ENCODE measurements around the gene IFNAR1.

IFNAR1 gene

DNA sequence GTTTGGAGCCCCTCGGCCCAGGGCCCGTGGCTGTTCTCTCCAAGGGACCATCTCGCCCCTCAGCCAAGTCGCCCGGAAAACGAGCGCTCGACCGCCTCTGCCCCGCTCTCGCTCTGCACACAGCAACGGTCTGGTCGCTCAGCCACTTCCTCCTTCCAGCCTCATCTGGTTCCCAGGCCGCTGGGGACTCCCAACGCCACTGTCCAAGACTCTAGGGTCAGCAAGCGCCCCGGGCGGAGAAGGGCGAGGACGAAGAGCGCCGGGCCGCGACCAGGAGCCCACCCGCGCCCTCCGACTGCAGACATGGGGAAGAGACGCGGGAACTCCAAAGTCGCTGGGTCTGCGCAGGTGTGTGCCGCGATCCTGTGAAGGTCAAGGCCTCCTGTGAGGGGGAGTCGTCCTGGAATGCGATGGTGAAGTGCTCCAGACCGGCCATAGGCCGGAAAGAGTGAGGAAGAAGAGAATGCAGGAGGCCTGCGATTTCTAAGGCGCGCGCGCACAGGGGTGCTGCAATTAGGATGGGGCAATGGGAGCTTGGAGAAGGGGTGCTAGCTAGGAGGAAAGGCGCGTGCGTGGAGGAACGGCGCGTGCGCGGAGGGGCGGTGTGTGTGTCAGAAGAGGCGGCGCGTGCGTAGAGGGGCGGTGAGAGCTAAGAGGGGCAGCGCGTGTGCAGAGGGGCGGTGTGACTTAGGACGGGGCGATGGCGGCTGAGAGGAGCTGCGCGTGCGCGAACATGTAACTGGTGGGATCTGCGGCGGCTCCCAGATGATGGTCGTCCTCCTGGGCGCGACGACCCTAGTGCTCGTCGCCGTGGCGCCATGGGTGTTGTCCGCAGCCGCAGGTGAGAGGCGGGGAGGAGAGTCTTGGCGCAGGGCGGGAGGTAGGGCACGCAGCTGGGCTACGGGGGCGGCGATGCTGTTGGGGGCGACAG, at the start of gene IFNAR1:
Gene IFNAR1 (plus strand): TSS at position 680 of the 931 bp plus-strand sequence. CDS start 86 bp downstream, at position 766.
- peak; percentile 99 for DNase-seq (ENCODE audit: low read depth)

DNA sequence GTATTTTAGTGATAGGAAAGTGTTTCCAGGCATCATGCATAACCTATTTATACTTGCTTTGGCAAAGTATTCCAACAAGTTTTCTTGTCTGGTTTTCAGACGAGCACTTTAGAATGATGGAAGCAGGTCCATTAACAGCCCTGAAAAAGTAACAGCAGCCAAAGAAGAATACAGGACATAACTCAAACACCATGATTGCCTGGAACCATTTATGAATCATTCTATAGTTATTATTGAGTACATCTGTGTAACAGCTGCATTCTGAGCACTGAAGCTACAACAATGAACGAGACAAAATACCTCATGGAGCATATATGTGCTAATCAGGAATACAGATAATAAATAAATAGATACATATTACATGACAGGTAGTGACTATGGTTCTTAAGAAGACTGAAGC, 46.0 kb upstream of the IFNAR1 start:
- no peak for DNase-seq (ENCODE audit: low read depth)

DNA sequence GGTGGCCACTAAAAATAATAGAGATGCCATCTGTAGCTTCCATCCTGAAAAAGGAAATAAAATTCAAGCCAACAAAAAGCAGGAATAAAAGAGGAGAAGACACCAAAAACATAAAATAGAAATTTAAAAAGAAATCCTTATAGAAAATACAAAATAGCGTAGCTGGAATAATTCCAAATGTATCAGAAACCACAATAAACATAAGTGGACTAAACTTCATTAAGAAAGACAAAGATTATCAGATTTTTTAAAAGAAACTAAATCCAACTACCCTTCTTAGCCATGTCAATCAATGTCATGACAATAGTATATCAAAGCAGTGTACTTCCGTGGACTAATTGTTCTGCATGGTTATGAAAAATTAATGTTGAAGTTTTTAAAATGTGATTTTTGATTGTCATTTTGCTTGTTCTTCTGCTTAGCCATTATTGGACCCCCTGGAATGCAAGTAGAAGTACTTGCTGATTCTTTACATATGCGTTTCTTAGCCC, 45.4 kb upstream of the IFNAR1 start:
- no peak for DNase-seq (ENCODE audit: low read depth)

DNA sequence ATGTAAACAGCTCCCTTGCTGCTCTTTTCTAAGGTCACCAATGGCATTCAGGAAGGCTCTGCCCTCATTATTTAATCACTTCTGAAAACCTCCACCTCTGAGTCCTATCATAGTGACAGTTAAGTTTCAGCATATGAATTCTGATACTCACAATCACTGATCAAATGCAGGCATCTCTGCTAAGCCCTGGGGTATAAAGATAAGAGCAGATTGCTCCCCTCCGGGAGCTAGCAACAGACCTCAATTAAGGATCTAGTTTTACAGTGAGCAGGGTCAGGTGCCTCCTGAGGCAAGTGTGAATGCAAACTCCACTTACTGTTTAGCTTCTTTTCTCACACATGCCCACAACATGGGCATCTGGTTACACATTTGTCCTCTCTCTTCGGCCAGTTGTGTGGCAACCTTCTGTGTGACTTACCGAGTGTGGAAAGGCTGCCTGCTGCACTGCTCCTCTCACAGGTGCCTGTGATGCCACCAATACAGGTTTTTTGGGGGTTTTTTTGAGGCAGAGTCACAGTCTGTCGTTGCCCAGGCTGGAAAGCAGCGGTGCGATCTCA, 43.6 kb upstream of the IFNAR1 start:
- no peak for DNase-seq (ENCODE audit: low read depth)

DNA sequence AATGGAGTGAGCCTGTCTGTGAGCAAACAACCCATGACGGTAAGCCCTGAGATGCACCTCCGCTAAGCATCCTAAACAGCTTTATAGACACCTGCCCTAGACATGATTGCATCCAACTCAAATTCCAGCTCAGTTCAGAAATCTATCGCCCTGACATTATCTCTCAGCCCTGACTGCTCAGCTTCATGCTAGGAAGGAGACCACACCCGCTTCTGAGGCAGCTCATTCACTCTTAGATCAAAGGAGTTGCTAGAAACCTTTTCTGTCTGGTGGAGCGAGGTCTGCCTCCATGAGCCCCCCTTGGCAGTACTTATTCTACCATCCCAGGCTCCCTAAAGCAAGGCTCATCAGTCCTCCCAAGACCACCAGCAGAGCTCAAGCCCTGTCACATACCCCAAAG, 41.6 kb upstream of the IFNAR1 start:
- no peak for DNase-seq (ENCODE audit: low read depth)

DNA sequence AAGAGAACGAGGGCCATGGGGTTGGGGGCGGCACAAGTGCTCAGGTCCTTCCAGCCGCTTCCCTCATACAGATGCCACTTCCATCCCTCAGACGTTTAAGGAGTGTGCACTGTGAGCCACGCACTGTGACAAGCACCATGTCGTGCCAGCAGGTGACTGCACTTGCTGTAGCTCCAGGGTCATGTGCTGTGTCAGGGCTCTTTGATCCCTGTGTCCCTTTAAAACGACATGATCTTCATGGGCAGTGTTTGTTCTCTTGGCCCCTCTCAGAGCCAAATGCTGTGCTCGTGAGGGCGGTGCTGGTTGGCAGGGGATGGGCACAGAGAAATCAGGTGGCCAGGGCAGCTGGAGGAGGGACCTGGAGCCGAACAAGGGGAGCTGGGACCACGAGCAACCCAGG, 38.7 kb upstream of the IFNAR1 start:
- no peak for DNase-seq (ENCODE audit: low read depth)

DNA sequence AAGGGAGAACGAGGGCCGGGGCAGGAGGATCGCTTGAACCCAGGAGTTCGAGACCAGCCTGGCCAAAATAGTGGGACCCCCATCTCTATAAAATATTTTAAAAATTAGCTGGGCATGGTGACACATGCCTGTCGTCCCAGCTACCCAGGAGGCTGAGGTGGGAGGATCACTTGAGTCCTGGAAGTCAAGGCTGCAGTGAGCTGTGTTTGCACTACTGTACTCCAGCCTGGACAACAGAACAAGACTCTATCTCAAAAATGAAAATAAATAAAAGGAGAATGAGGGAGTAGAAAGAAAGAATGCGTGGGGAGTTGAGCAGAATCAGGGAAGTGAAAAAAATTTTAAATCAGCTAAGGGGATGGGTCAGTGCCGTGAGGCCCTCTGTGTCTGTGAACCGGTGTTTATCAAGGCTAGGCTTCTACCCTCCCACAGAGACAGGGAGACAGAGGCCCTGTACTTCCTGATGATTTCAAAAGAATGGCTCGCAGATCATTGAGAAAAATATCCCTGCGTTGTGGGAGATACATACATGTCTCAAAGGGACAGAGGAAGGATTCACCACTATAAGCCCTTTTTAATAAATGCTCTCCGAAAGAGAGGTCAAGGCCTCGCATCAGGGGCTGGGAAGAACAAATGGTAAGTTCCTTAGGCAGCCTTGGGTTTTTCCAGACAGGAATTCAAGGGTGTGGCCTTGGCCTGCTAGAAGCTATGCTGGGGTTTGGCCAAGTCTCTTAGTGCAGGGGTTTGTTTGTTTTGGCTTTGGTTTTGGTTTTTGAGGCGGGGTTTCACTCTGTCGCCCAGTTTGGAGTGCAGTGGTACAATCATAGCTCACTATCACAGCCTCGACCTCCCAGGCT, 37.9 kb upstream of the IFNAR1 start:
- peak; percentile 76 for DNase-seq (ENCODE audit: low read depth)

DNA sequence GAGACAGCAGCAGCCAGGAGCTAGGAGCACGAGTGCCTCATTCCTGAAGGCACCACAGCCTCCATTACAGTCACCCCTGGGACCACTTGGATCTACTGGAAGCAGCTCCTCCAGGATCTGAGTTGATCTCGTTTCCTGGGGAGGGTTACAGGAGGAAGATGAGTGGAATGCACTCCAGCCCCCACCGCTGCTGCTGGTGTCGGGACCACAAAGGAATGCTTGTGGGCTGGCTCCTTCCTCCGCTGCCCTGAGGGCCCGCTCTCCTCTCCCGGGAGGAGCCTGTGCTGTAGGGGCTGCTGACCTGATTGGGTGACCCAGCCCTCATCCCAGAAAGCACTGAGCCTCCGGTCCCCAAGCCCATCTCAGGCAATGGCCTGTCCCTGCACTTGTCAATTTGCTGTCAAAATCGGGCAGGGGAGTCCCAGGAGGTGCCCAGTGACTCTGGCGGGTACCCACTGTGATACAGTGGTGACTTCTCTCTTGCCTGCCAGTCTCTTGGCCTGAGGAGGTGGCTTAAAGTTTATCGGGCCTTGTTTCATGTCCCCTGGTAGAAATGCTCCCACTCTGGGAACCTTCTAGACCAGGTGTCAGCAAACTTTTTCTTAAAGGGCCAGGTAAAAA, 35.5 kb upstream of the IFNAR1 start:
- peak; percentile 78 for DNase-seq (ENCODE audit: low read depth)

DNA sequence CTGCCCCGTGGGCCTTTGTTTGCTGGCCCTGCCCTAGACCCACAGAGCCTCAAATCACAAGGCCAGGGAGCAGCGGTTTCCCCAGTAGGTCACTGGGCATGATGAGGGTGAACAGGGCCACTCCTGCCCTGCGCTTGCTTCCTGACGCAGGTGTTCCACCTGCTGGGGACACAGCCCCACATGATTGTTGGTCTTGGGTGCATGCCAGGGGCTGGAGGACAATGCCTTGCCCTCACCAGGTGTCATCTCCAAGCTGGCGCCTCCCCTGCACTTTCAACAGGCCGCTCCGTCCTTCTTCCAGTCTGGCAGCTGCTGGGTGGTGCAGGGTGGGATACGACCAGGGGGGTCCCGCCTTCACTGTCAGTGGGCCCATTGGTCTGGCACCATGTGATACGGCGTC, 34.3 kb upstream of the IFNAR1 start:
- DNase-seq (ENCODE audit: low read depth) = no peak

DNA sequence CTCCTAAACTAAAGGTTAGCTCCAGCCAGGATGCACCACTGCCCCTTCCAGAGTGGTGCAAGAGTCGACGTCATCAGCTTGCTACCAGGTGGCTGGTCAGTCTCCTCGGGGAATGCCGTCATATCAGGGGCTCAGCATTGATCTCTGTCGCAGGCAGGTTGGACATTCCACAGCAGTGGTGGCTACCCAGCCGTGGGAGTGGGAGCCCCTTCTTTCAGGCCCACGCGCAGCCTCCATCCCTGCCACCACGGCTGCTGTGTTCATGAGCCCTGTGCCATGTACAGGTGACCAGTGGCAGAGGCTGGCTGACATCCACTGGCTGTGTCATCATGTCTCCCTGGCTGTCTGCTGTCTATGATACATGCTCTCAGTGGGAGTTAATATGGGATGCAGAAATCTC, 33.1 kb upstream of the IFNAR1 start:
- DNase-seq (ENCODE audit: low read depth) = no peak

DNA sequence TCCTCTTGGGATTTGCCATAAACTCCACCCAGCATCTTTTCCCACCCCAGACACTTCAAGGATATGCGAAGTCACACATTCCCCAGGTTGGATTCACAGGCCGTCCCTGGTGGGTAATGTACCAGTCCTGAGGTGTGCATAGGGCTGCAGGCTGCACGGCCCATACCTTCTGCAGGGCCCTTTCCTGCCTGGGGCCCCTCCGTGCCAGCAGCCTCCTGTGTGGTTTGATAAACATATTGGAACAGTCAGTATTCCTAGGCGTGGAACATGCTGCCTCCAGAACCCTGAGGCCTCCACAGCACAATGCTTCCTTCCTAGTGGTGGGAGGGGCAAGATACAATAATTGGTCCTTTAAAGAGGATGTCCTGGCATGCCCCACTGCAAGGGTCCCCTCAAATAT, 32.0 kb upstream of the IFNAR1 start:
- no peak for DNase-seq (ENCODE audit: low read depth)

DNA sequence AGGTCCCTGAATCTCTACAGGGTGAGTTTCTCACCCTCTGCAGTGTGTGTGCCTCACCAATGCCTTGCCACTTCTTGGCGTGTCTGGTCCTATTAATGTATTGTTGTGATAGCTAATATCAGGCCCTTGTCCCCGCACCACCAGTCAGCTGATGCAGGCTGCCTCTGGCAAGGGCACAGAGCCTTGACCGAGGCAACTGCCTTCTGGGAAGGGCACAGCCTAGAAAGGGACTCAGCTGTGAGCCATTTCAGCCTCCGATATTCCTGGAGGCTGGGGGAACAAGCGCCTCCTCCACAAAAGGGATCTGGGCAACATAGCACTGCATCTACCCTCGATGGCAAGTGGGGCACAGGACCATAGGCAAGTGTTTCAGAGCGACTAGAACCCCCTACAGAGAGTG, 31.6 kb upstream of the IFNAR1 start:
- DNase-seq (ENCODE audit: low read depth) = no peak

DNA sequence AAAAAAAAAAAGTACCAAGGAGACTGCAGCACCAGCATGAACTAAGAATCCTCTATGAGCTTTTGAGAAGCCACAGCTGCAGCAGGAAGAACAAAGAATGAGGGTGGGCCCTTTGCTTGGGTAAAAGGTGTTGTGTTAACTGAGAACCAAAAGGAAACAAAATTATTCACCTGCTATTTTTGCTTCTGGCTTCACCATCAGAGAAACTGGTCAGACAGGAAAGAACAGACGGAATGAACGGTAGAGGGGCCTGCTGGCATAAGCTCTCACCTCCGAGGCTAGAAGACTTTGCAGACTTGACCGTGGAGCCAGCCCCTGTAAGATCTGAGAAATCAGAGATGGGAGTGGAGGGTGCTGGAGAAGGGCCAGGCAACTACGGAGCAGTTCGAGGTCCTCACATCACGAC, 31.0 kb upstream of the IFNAR1 start:
- no peak for DNase-seq (ENCODE audit: low read depth)

DNA sequence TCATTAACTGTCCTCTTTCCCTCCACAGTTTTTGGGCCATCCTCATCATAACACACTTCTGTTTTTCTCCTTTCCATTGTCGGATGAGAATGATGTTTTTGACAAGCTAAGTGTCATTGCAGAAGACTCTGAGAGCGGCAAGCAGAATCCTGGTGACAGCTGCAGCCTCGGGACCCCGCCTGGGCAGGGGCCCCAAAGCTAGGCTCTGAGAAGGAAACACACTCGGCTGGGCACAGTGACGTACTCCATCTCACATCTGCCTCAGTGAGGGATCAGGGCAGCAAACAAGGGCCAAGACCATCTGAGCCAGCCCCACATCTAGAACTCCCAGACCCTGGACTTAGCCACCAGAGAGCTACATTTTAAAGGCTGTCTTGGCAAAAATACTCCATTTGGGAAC, 28.6 kb upstream of the IFNAR1 start:
- DNase-seq (ENCODE audit: low read depth) = no peak

DNA sequence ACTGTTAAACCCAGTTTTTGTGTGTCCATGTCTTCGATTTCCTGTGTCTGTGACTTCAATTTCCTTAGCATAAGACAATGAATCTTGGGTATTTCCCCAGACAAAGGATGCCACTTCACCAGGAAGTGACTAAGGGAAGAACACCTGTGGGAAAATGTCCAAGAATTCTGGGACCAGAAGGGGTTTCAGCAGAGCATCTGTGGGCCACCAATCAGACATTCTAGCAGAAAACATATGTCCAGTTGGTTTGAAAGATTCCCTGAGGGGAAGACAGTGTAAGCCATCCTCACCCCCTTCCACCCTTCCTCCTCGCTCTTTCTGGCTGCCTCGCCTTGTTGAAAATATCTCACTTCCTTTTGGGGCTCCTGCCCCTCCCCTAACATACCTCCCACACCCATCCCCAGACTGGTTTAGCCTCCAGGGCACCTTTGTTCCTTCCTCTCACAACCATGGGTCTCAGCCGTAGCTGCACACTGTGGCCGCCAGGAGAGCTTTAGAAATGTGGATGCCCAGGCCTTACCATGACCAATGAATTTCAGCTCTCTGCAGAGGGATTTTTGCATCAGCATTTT, 25.5 kb upstream of the IFNAR1 start:
- DNase-seq (ENCODE audit: low read depth) = no peak

DNA sequence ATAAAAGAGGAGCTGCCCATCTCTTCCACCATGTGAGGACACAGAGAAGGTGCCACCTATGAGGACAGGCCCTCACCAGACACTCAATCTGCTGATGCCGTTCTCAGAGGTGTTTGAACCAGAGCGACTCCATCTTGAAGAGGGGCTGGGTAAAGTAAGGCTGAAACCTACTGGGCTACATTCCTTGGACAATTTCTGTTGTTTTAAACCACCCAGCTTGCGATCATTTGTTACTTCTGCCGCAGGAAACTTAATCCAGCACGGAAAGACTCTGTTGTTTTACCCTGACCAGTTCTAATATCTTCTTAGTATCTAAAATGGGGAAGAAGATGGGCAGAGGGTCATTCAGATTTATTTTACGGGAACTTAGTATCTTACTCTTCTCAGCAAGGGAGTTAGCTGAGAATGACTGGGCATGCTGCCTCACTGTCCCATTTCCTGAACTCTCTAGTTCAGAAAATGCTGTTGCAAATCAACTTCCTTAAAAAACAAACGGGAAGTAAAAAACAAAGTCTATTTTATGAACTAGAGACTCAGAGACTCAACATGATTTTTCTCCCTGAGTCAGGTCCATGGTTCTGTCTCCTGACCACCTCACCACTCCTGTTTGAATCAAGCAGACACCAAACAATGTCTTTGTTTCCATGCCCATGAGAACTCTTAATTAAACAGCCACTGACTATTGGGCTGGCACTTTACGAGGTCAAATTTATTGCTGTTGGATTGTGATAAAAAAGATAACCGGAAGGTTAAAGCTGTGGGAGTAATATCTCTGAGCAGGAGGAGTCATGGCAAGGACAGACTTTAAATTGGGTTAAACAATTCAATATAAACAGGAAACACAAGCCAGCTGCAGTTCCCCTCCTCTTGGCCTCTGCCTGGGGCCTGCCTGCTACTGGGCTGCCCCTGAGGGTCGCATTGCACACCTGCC, 23.8 kb upstream of the IFNAR1 start:
- DNase-seq (ENCODE audit: low read depth) = no peak

DNA sequence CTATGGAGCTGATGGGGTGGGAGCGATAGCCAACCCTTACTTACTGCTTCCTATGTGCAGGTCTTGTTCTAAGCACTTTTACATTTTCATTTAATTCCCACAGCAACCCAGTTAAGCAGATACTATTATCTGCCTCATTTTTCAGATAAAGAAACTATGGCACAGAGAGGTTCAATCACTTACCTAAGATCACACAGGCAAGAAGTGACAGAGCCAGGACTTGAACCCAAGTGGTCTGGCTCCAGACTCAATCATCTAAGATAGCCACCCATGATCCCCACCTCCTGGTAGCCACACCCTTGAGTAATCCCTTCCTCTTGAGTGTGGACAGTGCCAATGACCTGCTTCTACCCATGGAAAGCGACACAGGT, 23.2 kb upstream of the IFNAR1 start:
- no peak for DNase-seq (ENCODE audit: low read depth)

DNA sequence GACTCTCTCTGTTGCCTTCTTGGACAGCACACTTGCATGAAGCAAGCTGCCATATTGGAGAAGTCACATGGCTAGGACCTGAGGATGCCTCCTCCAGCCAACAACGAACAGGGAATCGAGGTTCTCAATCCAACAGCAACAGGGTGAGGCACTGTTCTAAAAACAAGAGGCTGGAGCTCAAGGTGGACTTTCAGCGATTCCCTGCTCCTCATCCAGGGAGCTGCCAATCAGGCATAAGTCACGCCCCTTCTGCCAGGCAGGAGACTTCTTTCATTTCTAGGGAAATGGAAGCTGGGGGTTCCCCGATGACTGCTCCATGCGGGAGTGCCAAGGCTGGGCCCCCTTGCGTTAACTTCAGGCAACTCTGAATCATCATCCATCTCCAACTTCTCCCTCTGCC, 22.7 kb upstream of the IFNAR1 start:
- DNase-seq (ENCODE audit: low read depth) = no peak

DNA sequence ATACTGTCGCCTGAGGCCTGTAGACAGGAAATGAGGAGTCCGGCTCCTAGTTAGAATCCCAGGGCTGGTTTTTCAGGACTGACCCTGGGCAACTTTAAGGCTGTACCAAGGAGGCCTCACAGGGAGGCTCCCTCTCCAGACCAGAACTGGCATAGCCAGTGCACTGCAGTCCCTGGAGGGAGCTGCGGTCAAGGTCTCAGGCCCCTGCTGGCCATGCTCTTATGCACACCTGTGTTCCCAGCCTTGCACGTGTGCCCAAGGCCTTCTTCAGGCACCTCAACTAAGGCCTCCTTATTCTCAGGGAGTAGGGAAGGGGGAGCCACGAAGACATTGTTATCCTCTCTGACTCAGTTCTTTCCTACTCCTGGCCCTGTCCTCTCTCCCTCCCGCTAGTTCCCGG, 22.0 kb upstream of the IFNAR1 start:
- no peak for DNase-seq (ENCODE audit: low read depth)

DNA sequence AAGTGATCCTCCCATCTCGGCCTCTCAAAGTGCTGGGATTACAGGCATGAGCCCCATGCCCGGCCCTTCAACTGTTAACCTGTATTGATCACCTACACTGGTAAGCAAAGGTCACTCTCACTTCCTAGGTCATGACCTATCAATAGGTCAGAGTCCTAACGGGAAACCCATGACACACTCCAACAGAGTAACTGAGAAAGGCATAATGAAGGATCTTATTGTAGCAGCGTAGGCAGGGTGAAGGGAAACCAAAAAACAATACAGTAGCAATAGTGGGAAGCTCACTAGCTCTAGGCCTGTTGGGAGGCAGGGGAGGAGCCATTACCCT, 19.5 kb upstream of the IFNAR1 start:
- no peak for DNase-seq (ENCODE audit: low read depth)

DNA sequence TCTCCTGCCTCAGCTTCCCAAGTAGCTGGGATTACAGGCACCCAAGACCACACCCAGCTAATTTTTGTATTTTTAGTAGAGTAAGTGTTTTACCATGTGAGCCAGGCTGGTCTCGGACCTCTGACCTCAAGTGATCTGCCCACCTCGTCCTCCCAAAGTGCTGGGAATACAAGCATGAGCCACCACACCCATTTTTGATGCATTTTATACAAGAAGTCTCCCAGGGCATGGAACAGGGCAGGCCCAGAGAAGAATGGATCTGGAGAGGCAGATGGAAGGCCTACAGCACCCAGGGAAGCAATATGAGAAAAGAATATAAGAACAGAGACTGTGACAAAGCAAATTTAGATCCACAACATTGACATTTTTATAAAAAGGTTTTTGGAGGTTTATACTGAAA, 18.8 kb upstream of the IFNAR1 start:
- no peak for DNase-seq (ENCODE audit: low read depth)

All from iris pigment epithelial cell (primary cell).